GM04503 (cell line): ENCODE results near the gene PVALEF.
A peak's percentile ranks its signal among the peaks of the same experiment; 100 is the strongest.
"Not testable (repeated sequence)": the region's sequence is repeated elsewhere in the genome, so short reads cannot be mapped to it uniquely, and the experiment has no call there.

ENCODE experiments used
- DNase-seq: peaks from one replicate; pipeline ENCODE4 v3.0.0-alpha.2; 2012; ENCODE audit warnings: low read depth

The PVALEF gene

DNA sequence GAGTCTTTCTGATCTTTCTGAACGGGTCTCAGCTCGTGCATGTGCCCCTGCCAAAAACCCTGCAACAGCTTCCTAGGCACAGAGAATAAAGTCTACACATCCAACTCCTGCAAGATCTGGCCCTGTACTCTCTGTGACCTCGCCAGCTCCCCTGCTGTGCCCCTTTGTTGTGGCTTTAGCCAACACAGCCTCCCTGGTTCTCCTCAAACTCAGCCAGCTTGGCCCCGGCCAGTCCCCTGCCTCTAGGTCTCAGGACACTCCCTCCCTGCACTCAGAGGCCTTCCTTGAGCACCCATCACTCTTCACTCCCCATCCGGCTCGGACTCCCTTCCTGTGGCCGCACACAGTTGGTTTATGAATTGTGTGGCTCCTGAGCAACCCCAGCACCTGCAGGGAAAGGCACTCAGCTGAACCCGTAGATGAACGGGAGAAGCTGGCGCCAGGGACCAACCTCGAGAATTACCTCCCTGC lies 56.1 kb downstream of the PVALEF start:
- DNase-seq = no peak

DNA sequence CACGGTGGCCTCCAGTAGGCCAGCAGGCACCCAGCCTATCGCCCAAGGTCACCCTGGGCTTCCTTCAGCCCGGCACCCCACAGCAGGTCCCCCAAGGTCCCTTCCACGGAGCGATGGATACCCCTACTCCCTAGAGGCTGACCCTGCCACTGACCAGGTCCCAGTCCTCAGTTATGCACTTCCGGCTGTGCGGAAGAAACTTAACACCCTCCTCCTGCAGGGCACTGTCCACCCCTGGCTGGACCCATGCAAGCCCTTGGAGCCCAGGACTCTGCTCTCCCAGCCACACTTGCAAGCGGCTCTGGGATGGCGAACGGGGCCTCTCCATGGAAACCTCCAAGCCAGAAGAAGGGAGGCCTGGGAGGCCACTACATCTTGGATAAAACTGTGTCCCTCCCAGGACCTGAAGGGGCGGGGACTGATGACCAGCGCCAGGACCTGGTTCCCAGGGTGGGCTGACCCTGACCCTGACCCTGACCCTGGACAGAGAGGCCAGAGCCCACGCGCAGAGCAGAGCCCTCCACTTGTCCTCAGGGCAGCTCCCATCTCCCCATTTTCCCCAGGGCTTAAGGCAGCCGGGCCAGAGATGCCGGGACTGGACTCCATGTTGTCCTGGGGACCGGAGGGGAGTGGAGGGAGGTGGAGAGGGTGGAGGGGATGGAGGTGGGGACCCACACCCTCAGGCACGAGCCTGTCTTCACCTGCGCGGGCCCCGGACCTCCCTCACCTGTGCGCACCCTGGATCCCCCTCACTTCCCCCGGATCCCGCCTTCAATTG lies 56.7 kb downstream of the PVALEF start:
- no peak for DNase-seq

DNA sequence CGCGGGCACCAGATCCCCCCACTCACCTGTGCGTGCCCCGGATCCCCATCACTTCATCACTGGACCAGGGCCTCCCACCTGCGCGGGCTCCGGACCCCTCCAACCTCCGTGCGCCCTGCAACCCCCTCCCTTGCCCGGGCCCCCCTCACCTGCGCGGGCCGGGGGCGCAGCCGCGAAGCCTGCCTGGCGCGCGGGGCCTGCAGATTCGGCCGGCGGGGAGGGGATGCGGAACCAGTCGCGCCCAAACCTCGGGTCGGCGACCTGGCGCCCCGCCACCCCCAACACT lies 57.3 kb downstream of the PVALEF start:
- DNase-seq = no peak

DNA sequence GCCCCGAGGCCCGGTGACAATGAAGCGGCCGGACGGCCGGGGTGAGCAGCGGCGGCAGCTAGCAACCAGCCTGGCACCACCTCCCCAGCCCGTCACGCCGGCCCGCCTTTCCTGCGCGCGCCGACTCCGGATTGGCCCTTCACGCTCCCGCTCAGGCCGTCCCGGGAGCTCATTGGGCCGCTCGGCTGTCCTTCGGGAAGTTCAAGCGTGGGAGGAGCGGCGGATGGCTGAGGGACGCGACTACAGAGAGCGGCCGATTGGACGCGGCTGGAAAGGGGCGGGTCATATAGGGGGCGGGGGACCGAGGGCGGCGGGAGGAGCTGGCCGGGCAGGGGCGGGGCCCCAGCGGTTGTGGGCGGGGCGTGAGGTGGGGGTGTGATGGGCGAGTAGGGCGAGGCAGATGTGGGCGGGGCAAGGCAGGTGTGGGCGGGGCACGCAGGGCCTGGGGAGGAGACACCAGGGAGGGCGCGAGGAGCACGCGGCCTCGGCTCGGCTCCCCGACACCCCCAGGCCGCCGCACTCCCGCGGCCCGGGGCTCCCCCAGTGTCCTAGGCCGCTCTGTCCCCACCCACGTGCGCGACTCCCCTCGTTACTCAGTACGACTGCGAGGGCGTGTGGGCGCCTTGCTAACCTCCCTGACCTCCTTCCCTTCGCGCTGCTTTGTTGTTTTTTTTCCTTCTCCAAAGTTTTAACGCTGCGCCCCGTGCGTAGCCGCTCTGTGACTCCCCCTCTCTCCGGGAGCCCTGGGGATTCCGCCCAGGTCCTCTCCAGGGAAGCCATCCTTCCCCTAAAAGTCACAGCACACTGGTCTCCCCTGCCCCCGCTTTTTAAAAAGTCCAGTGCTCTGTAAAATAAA lies 57.8 kb downstream of the PVALEF start, which contains the start of gene CEP131:
TSS of gene CEP131 (minus strand) at position 60 of the 856 bp plus-strand sequence. CDS start 2,909 bp downstream, outside the sequence.
- DNase-seq = peak; percentile 79

DNA sequence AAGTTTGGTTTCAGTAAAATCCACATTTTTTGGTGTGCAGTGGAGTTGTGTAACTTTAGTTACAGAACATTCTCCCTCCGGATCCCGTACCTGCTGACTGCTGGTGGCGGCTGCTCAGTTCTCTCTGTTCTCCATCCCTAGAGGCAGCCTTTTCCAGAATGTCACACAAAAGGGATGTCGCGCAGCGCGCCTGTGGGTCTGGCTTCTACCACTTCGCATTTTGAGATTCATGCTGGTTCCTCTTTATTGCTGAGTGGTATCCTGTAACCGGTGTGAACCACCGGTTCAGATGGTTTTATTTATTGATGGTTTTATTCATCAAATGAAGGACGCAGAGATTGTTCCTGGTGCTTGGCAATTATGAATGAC lies 58.4 kb downstream of the PVALEF start:
- DNase-seq = no peak

DNA sequence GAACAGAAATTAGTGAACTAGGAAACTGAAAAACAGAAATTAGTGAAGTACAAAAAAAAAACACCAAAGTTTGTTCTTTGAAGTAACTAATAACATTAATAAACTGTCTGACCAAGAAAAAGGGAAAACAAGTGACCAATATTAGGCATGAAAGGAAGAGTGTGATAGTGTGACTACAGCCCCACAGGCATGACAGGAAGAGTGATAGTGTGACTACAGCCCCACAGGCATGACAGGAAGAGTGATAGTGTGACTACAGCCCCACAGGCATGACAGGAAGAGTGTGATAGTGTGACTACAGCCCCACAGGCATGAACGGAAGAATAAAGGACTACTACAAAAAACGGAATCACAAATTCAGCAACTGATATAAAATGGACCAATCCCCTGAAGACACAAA lies 62.3 kb downstream of the PVALEF start:
- DNase-seq = not testable (repeated sequence)

DNA sequence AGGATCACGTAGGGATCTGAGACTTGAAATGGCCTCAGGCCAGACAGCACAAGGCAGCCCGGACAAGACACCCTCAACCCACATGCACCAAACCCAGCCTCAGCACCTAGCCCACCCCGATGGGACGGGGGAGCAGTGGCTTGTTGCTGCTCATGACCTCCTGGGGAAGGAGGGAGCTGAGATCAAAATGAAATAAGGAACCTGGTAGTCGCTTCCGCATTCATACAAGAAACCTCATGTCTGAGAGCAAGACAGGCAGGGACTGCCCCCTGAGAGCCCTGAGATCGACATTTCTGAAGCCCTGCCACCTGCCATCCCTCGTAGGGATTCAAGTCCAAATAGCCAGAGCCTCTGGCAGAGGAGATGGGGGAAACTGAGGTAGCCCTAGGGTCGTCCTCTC lies 63.1 kb downstream of the PVALEF start:
- no peak for DNase-seq

DNA sequence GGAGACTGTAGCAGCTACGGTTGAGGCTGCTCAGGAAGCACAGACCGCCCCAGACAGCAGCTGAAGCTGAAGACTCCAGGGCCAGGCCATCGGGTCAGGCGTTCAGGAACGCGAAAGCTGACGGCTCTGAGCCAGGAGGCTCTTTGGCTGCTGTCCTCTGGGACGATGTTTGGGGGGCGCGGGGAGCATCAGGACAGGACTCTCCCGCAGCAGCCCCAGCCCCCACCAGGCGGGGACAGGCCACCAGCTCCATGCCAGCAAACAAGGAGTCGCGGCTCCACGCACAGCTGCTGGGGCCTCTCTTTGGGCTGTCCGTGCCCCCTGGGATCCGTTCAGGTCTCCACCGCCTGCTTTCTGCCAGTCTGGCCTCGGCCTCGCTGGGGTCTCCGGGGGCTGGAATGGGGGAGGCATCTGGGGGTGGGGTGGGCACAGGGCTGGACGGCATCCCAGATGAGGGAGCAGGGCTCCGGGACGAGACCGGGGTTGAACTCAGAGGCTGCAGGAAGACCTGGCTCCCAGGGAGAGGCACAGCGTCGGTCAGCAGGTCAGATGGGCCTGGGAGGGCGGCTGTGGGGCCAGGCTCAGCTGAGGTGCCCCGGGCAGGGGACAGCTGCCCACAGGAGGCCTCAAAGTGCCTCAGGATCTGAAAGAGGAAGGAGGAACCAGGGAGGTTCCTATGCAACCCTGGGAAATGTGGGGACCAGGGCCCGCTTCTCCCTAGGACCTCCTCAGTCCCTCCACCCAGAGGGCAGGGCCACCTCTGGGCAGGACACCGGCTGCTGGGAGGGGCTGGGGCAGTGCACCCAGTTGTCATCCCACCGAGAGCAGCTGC lies 63.7 kb downstream of the PVALEF start:
- no peak for DNase-seq

DNA sequence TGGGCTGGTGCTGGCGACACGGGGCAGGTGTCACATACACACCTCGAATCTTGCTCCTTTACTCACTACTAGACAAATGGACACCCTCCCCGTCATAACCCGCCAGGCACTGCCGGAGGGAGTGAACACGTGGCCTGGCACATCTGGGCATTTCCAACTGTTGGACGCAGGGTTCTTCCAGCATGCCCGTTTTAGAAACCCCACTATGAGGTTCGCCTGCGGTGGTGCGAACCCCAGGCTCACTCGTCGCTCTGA lies 64.3 kb downstream of the PVALEF start:
- no peak for DNase-seq

DNA sequence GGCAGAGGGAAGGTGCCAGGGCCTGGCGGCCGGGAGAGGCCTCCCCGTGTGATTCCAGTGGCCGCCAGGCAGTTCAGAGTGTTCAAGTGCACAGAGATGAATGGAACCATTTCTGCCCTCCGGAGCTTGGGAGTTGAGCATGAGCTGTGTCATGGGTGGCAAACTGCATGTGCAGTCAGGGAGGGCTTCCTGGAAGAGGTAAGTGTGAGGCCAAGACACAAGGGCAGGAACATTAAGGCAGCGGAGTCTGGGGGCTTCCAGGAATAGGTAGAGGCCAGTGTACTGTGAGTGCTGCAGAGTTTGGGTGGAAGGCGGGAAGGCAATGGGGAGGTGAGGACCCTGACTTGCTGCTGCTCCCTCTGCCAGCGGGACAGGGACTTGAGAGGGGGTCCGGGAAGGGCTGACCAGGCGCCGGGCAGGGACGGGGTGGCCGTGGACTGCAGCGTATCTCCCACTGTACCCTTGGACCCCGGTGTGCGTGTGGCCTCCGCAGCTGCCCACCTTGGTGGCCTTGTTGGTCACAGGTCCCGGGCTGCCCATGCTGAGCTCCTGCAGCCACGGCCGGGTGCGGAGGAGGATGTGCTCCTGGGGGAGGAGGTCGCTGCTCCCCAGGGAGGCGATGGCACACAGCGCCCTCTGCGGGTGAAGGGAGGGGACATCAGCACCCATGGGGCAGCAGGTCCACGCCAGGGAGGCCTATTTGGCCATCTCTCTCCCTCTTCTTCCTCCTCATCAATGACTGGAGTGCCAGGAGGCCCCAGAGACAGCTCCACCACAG lies 64.9 kb downstream of the PVALEF start:
- no peak for DNase-seq

DNA sequence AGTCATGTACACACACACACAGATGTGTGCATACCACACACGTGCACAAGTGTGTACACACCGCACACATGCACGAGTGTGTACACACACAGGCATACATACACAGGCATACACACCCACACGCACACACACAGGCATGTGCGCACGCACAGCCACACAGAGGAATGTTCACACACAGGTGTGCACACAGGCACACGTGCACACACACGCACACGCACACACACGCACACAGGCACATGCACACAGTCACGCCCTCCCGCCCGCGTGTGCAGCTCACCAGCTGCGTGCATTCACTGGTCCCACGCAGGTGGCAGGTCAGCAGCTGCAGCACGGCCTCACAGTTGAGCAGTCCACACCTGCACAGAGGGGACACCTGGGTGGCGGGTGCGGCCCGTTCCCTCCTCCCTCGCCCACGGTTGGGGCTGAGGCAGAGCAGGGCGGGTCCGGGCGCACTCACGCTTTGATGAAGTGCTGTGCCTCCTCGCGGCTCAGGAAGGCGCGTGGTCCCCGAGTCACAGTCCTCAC lies 65.9 kb downstream of the PVALEF start:
- DNase-seq = no peak

DNA sequence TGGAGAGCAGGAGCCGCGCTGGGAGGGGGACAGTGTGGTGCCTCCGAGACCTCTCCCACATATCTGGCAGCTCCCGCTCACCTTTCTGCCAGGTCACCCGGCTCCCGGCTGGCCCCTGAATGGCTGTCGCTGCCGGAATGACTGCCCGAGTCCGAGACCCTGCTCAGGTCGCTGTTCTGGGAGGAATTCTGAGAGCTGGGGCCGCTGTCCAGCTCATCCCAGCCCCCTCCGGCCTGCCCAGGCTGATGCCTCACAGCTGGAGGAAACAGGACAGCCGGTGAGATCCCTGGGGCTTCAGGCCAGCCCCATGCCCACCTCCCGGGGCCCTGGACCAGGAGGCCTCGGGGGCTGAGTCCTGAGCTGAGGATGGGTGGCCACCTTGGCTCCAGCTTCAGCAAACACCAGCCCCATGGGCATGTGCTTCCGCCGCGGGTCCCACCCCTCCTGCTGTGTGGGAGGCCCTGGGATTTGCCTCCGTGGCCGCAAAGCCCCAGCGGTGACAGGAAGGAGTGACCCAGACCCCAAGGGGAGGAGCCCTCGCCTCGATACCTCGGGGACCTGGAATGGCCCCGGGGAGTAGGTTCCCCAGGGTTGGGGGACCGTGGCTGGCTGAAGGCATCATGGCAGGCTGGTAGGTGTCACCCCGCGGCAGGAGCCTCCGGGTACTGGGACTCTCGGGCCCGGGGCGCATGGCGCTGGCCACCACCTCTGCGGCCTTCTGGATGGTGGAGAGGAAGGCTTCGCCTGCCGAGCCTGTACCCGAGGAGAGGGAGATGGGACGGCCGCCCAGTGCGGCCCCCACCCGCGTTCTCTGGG lies 66.7 kb downstream of the PVALEF start:
- no peak for DNase-seq
